HG02763 (cell line): Measurements from ENCODE around the gene POLD3.

Experiments
- ATAC-seq: cut with Tn5 transposase; IDR thresholded peaks from one replicate; pipeline ENCODE4 v1.9.1; 2021; ENCODE audit warnings: mild to moderate bottlenecking, moderate library complexity; ENCODE audit not compliant: unreplicated experiment

POLD3 gene

DNA sequence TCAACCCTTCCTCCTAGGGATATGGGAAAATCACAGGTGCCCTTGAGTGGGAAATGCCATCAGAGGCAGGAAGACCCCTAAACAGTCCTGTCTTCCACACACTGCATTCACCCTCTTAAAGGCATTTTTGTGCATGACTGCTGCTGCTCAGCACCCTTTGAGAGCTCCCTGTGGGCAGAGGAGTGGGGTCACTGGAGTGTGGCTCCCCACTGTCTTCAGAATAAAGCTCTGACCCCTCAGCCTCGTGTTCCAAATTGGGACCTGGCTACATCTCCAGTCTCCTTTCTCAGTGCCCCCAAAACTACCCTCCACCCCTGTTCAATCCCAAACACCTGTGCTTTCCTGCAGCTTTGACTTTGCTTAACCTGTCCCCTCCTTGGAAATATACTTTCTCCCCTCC, 92.3 kb downstream of the POLD3 start:
- ATAC-seq, result no peak

DNA sequence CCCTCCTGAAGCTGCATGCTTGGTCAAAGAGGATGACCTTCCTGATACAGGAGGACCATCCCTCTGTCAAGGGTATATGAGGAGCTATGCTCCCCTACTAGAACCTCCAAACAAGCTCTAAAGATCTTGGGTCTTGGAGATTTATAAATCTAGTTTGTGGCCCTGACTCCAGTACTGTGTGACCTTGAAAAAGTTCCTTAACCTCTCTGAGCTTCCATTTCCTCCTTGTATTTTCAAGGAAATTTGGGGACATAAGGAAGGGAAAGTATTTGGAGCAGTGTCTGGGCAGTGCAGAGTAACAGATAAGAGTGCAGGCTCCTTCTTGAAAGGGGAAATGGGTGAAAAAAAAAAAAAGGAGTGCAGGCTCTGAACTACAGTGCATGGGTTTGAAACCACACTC, 93.0 kb downstream of the POLD3 start:
- ATAC-seq, result no peak

DNA sequence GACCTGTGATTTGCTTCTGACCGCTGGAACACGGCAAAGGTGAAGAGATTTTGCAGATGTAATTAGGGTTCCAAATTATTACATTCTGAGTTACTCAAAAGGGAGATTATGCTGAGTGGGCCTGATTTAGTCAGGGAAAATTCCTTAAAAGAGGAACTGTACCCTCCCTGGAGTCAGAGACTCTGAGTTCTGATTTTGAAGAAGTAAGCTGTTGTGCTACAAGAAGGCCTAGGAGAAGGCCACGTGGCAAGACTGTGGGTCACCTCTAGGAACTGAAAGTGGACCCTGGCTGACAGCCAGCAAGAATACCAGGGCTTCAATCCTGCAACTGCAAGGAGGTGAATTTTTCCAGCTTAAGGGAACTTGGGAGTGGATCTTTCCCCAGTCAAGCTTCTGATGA, 93.5 kb downstream of the POLD3 start:
- no peak for ATAC-seq

DNA sequence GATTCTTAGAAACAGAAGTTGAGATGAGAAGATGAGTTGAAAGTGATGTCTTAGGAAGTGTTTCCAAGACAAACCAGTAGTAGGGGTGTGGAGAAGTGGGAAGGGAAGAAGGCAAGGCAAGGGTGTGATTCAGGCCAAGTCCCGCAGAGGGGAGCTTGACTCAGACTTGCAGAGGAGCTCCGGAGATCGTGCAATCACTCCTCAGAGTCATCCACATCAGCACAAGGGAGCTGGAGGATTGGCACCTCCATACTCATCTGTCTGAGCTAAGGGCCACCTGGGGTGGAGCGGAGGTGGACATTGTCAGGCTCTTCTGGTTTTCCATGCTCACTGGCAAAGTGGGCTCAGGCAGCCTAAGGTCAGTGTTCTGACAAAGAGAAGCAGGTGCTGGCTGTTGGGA, 94.4 kb downstream of the POLD3 start:
- ATAC-seq, result no peak

DNA sequence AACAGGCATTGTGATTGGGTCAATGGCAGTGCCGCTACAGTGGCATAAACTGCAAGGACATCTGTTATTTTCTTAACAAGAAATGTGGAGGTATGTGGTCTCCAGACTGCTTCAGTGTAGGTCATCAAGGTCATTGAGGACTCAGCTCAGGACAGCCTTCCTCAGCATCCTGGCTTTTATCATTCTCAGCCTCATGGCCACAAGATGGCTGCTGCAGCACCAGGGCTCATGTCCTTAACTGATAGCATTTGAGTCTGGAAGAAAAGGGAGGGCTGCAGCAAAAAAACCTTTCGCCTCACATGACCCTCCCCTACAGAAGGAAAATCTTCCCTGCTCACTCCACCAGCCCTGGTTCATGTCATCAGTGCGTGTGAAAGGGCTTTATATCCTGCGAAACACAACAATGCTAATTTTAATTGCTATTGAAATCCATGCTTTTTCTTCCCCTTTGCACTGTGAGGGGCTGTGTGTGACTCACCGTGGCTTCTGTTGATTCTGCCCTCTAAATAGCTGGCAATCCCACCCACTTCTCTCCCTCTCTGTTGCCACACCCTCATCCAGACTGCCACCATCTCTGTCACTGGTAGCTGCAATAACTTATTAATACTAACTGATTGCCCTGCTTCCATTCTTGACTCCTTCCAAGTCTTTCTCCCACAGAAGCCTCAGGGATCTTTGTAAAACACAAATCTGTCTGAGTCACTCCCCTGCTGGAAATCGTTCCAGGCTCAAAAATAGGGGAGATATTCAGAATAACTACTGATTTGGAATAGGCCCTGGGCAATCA, 95.0 kb downstream of the POLD3 start:
- ATAC-seq, result no peak

DNA sequence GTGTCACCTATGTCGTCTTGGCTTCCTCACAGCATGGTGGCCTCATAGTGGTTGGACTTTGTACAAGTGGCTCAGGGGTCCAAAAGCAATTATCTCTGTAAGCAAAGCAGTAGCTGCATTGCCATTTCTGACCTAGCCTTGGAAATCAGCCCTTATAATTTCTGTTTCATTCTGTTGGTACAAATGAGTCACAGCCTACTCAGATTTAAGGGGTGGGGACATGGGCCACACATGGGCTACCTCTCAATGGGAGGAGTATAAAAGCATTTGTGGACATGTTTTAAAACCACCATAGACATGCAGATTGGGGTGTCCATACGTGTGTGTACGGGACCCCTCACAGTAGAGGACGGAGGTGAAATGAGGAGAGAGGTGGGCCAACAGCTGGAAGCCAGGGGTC, 97.3 kb downstream of the POLD3 start:
- no peak for ATAC-seq

DNA sequence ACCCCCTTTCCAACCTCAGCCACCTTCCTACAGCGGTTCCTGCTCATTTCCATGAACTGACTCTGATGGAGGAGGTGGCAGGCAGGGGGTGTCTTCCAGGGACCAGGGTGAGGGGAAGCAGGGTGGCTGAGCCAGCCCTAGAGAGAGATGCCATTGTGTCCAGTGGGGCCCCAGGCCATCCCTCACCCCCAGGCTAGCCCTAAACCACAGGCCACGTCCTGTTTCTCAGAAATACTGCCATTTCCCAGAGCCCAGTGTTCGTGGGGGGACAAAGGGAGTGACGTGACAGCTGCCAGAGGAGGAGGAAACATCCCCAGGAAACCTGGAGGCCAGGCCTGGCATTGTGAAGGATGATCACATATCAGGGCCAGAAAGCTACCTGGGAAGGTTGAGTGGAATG, 99.4 kb downstream of the POLD3 start:
- no peak for ATAC-seq
